PC-9 (cell line): ENCODE measurements around the gene ZSCAN20. TPM values are rescaled to one million over a fixed set of nuclear protein-coding genes. Genes with fewer than 3 reads are reported as not detected.
A peak's percentile ranks its signal among the peaks of the same experiment; 100 is the strongest.

Source experiments
- BruUV-seq: library from RNA; stranded (reverse); fragments of 400-500 nt; replicated peaks from 2 replicates; lab custom pipeline; 2021; lab: Mats Ljungman, UMichigan
- CTCF ChIA-PET: fragments of 300-600 bp; sonication (Branson Sonifier 250); formaldehyde crosslinking; loops from one replicate; lab custom pipeline; 2022; ENCODE audit warnings: antibody characterized with exemption; lab: Charles Lee
- POLR2A ChIA-PET: fragments of 300-600 bp; sonication (Branson Sonifier 250); formaldehyde crosslinking; loops from one replicate; lab custom pipeline; 2022; ENCODE audit warnings: antibody characterized with exemption; ENCODE audit not compliant: unreplicated experiment; lab: Charles Lee
- DNase-seq, 2 experiments: peaks; one replicate each; pipeline versions ENCODE4 v3.0.0 to v3.0.0-alpha.2; 2015 to 2022; ENCODE audit warnings: mixed read lengths in 1 of 2
- H2AFZ ChIP-seq: fragments of 200-600 bp; sonication (generic); 2 replicates; pipeline ENCODE4 v1.8.1; 2017; ENCODE audit warnings: antibody characterized with exemption
- H3F3A ChIP-seq: fragments of 200-600 bp; sonication (generic); 2 replicates; pipeline ENCODE4 v1.8.1; 2017; ENCODE audit warnings: antibody characterized with exemption, mild to moderate bottlenecking, low read depth; ENCODE audit not compliant: insufficient read depth
- H3K27ac ChIP-seq: fragments of 200-600 bp; sonication (generic); 2 replicates; pipeline ENCODE4 v1.6.1; 2016; ENCODE audit warnings: mixed run types
- H3K27me3 ChIP-seq: fragments of 200-600 bp; sonication (generic); 2 replicates; pipeline ENCODE4 v1.6.1; 2016; ENCODE audit warnings: low read depth, mixed run types; ENCODE audit not compliant: insufficient read depth
- H3K36me3 ChIP-seq: fragments of 200-600 bp; sonication (generic); 2 replicates; pipeline ENCODE4 v1.6.1; 2016; ENCODE audit warnings: low read depth, mixed run types
- H3K4me1 ChIP-seq: fragments of 200-600 bp; sonication (generic); replicated peaks from 2 replicates; pipeline ENCODE4 v1.6.1; 2016; ENCODE audit warnings: mixed run types; ENCODE audit not compliant: insufficient read depth
- H3K4me2 ChIP-seq: fragments of 200-600 bp; sonication (generic); 2 replicates; pipeline ENCODE4 v1.6.1; 2017; ENCODE audit warnings: mixed run types
- H3K4me3 ChIP-seq: fragments of 200-600 bp; sonication (generic); 2 replicates; pipeline ENCODE4 v1.6.1; 2016; ENCODE audit warnings: mixed run types
- H3K79me2 ChIP-seq: fragments of 200-600 bp; sonication (generic); 2 replicates; pipeline ENCODE4 v1.6.1; 2017; ENCODE audit warnings: low read depth, mixed run types
- H3K9me2 ChIP-seq: fragments of 200-600 bp; sonication (generic); 2 replicates; pipeline ENCODE4 v1.8.1; 2017; ENCODE audit warnings: mild to moderate bottlenecking; ENCODE audit not compliant: insufficient read depth
- H3K9me3 ChIP-seq: fragments of 200-600 bp; sonication (generic); 2 replicates; pipeline ENCODE4 v1.8.1; 2016; ENCODE audit warnings: low read depth; ENCODE audit not compliant: insufficient read depth
- H4K20me1 ChIP-seq: fragments of 200-600 bp; sonication (generic); 2 replicates; pipeline ENCODE4 v1.8.1; 2017; ENCODE audit not compliant: insufficient read depth
- CTCF ChIP-seq: fragments of 200-600 bp; sonication (generic); conservative IDR thresholded peaks from 2 replicates; pipeline ENCODE4 v1.6.1; 2017; ENCODE audit warnings: mixed run types, antibody characterized with exemption, mild to moderate bottlenecking, moderate library complexity
- EZH2 ChIP-seq: fragments of 200-600 bp; sonication (generic); IDR thresholded peaks from 2 replicates; pipeline ENCODE4 v1.8.0; 2017; ENCODE audit warnings: antibody characterized with exemption, low read depth
- intact Hi-C: fragments of 100-400 bp; cut with micrococcal nuclease; formaldehyde crosslinking; loops from one replicate; pipeline ENCODE4 v1.10.0; 2022; ENCODE audit not compliant: unreplicated experiment
- total RNA-seq: library from RNA; stranded (reverse); gene quantifications from 2 replicates; pipeline ENCODE4 v1.2.3, GENCODE V29; 2021

The ZSCAN20 gene
- total RNA-seq, 1 experiment from 2014 or later = 6.0 TPM

DNA sequence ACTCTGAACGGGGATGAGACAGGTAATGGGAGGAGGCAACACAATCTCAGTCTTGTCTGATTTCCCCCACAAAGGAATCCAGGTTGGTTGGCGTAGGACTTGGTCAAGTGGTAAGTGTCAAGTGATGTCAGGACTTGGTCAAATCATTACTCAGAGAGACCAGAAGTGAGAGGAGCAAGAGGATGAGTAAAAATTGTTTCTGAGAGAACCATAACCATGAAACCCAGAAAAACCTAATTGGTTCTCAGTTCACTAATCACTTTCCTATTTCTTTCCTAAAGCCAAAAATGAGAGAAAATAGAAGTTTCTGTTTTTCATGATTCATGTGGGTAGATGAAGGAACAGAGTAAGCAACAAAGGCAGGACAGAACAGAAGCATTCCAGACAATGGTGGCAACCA, 46.5 kb upstream of the ZSCAN20 start:
- Histone ChIP-seq H3K27ac (no peak overlapping the region), H3K4me1 (peaks cover 31% of the 10 kb centered on the region), H3K36me3 (no peaks in the 10 kb centered on the region), H2AFZ (no peak overlapping the region), H3K9me2 (no peaks in the 10 kb centered on the region), H3K9me3 (no peaks in the 10 kb centered on the region), H3K4me3 (no peak overlapping the region), H3K79me2 (peaks cover 46% of the 10 kb centered on the region), H3F3A (no peaks in the 10 kb centered on the region), H3K27me3 (no peaks in the 10 kb centered on the region), H4K20me1 (no peaks in the 10 kb centered on the region; the same call in 1 of the 2 replicates), H3K4me2 (no peak overlapping the region)
- POLR2A ChIA-PET = no interaction called here
- intact Hi-C loops = no loop called here
- no TSS peak for BruUV-seq
- CTCF ChIA-PET = no interaction called here
- TF ChIP-seq EZH2 (no peak), CTCF (no peak)
- DNase-seq = no peak

- BruUV-seq = no TSS peak
- ChIA-PET CTCF (no interaction called here), POLR2A (no interaction called here)
- H3K27me3 ChIP-seq = no peaks in the 10 kb centered on the region
- H4K20me1 ChIP-seq = no peaks in the 10 kb centered on the region; the same call in 1 of the 2 replicates
- H3K4me1 ChIP-seq = peaks cover 39% of the 10 kb centered on the region
- no peaks in the 10 kb centered on the region for H3K9me2 ChIP-seq
- no peaks in the 10 kb centered on the region for H3K9me3 ChIP-seq
- H3K4me3 ChIP-seq = no peak overlapping the region
- no peaks in the 10 kb centered on the region for H3K36me3 ChIP-seq
- no peak overlapping the region for H2AFZ ChIP-seq
- peaks cover 46% of the 10 kb centered on the region for H3K79me2 ChIP-seq
- H3F3A ChIP-seq = peaks cover 3% of the 10 kb centered on the region
- intact Hi-C loops = no loop called here
- no peak for TF ChIP-seq CTCF
- no peak for TF ChIP-seq EZH2
- H3K27ac ChIP-seq = no peak overlapping the region
- H3K4me2 ChIP-seq = 0 out of 2 replicates have a peak overlapping the region, but pooled peaks have one; percentile 18
- no peak for DNase-seq
Measured at GRCh38 chr1:33426916-33427315, 45.5 kb upstream of the ZSCAN20 start.

GRCh38 chr1:33428661-33429060, 43.8 kb upstream of the ZSCAN20 start:
- peaks cover 20% of the 10 kb centered on the region for H3F3A ChIP-seq
- intact Hi-C loops = no loop called here
- peaks cover 56% of the 10 kb centered on the region for H3K4me1 ChIP-seq
- POLR2A ChIA-PET = no interaction called here
- CTCF ChIA-PET = no interaction called here
- no peak overlapping the region for H3K27ac ChIP-seq
- H3K4me3 ChIP-seq = peak overlapping the region; percentile 86; the same call in 1 of the 2 replicates
- peak overlapping the region; percentile 92 for H3K4me2 ChIP-seq
- H3K79me2 ChIP-seq = peaks cover 38% of the 10 kb centered on the region
- H3K36me3 ChIP-seq = no peaks in the 10 kb centered on the region
- H3K9me3 ChIP-seq = no peaks in the 10 kb centered on the region
- H2AFZ ChIP-seq = no peak overlapping the region
- DNase-seq = no peak
- no TSS peak for BruUV-seq
- H4K20me1 ChIP-seq = no peaks in the 10 kb centered on the region; the same call in 1 of the 2 replicates
- TF ChIP-seq CTCF (no peak), EZH2 (no peak)
- H3K9me2 ChIP-seq = no peaks in the 10 kb centered on the region
- H3K27me3 ChIP-seq = no peaks in the 10 kb centered on the region
